ENCODE measurements around the gene MED31. TPM values are rescaled to one million over a fixed set of nuclear protein-coding genes. Genes with fewer than 3 reads are reported as not detected.
"Not testable (repeated sequence)": the region's sequence is repeated elsewhere in the genome, so short reads cannot be mapped to it uniquely, and the experiment has no call there.

MED31 gene
- total RNA-seq, 1 donor from 2014 or later = 18.2 TPM

DNA sequence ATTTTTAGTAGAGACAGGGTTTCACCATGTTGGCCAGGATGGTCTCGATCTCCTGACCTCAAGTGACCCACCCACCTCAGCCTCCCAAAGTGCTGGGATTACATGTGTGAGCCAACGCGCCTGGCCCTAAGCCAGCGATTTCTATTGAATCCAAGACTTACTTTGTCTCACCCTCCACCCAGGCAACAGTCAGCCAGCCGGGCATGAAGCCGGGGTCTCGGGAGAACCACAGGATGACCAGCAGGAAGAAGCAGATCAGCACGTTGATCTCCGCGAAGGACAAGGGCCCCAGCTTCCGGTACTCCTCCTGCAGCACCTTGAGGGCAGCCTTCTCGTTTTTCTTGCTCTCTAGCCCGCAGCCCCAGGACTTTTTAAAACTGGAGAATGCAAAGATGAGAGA lies 44.2 kb upstream of the MED31 start:
- H3K27ac Mint-ChIP-seq = no peak overlapping the region
- no peaks in the 10 kb centered on the region for H3K36me3 Mint-ChIP-seq (ENCODE audit: insufficient read depth)
- peaks cover 11% of the 10 kb centered on the region for H3K4me1 Mint-ChIP-seq (ENCODE audit: low read depth)
- no peak overlapping the region for H3K4me3 Mint-ChIP-seq (ENCODE audit: low read depth)
- DNase-seq (ENCODE audit: low spot score, unreplicated experiment) = no peak
- peaks cover 60% of the 10 kb centered on the region for H3K27me3 Mint-ChIP-seq
- TF ChIP-seq, protein P1, sequence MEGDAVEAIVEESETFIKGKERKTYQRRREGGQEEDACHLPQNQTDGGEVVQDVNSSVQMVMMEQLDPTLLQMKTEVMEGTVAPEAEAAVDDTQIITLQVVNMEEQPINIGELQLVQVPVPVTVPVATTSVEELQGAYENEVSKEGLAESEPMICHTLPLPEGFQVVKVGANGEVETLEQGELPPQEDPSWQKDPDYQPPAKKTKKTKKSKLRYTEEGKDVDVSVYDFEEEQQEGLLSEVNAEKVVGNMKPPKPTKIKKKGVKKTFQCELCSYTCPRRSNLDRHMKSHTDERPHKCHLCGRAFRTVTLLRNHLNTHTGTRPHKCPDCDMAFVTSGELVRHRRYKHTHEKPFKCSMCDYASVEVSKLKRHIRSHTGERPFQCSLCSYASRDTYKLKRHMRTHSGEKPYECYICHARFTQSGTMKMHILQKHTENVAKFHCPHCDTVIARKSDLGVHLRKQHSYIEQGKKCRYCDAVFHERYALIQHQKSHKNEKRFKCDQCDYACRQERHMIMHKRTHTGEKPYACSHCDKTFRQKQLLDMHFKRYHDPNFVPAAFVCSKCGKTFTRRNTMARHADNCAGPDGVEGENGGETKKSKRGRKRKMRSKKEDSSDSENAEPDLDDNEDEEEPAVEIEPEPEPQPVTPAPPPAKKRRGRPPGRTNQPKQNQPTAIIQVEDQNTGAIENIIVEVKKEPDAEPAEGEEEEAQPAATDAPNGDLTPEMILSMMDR (IDR thresholded peaks at IDR 0.05; ENCODE audit: unreplicated experiment) = no peak
- H3K9me3 Mint-ChIP-seq (ENCODE audit: low read depth) = no peaks in the 10 kb centered on the region

DNA sequence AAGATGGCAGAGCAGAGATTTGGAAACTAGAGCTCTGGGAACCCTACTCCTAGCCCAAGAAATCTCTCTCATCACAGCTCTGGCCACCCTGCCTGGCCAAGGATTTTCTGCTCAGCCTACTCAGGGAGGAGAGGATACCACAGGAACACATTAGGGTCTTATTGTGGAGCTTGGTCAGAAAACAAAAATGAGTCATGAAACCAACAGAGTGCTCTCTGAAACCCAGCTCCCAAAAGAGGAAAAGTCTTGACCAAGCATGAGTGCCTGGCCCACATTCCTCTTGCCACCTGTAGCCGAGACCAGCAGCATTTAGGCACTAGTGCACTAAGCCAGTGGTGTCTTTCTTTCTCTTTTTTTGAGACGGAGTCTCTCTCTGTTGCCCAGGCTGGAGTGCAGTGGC lies 43.6 kb upstream of the MED31 start:
- H3K4me3 Mint-ChIP-seq (ENCODE audit: low read depth) = no peak overlapping the region
- DNase-seq (ENCODE audit: low spot score, unreplicated experiment) = no peak
- TF ChIP-seq, protein P1 (IDR thresholded peaks at IDR 0.05; ENCODE audit: unreplicated experiment) = no peak
- no peaks in the 10 kb centered on the region for H3K9me3 Mint-ChIP-seq (ENCODE audit: low read depth)
- H3K4me1 Mint-ChIP-seq (ENCODE audit: low read depth) = peaks cover 6% of the 10 kb centered on the region
- no peaks in the 10 kb centered on the region for H3K36me3 Mint-ChIP-seq (ENCODE audit: insufficient read depth)
- no peak overlapping the region for H3K27ac Mint-ChIP-seq
- peaks cover 65% of the 10 kb centered on the region for H3K27me3 Mint-ChIP-seq

DNA sequence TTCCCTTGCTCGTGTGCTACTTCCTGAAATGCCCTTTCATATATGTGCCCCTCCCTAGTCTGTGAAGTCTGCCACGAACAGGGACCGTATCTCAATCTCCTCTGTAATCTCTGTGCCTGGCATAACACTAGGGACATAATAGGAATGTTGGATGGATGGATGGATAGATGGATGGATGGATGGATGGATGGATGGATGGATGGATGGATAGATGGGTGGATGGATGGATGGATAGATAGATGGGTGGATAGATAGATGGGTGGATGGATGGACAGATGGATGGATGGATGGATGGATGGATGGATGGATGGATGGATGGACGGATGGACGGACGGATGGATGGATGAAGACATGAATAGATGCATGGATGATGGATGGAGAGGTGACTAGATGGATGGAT lies 40.6 kb upstream of the MED31 start:
- not testable (repeated sequence) for H3K4me1 Mint-ChIP-seq (ENCODE audit: low read depth); DNase-seq (ENCODE audit: low spot score, unreplicated experiment); H3K36me3 Mint-ChIP-seq (ENCODE audit: insufficient read depth); H3K27ac Mint-ChIP-seq; H3K4me3 Mint-ChIP-seq (ENCODE audit: low read depth); H3K9me3 Mint-ChIP-seq (ENCODE audit: low read depth)
- peaks cover 71% of the 10 kb centered on the region for H3K27me3 Mint-ChIP-seq

DNA sequence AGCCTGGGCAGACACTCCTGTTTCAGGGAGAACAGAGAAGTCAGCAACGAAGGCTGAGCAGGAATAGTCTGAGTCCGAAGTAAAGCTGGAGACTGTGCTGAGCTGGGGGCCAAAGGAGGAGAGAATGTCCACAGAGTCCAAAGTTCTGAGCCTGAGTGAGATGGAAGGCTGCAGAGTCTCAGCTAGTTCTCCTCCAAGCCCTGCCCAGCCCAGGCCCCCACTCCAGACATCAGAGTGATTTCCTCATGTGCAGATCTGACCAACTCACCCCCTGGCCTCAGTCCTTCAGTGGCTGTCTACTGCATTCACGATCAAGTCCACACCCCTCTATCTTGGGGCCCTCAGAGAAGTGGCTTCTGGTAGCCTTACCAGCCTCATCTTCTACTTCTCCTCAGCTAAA lies 40.1 kb upstream of the MED31 start:
- Mint-ChIP-seq H3K27me3 (peaks cover 71% of the 10 kb centered on the region), H3K36me3 (ENCODE audit: insufficient read depth) (no peaks in the 10 kb centered on the region)

DNA sequence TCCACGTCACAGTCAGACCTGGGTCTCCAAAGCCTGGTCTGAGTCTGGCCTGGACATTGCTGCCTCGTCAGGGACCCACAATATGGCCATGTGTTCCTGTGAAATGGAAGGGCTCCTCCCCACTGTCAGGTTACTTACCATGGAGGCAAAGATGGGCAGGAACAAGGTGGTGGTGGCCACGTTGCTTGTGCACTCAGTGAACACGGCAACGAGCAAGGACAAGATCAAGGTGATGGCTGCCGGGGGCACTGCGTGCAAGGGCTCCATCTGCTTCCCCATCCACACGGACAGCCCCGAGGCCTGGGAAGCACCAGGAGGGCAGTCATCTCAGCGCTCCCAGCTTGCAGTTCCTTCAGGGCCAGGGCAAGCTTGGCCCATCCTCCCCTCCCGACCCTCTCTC lies 39.2 kb upstream of the MED31 start:
- TF ChIP-seq, protein P1 (IDR thresholded peaks at IDR 0.05; ENCODE audit: unreplicated experiment) = no peak
- Mint-ChIP-seq H3K4me1 (ENCODE audit: low read depth) (no peaks in the 10 kb centered on the region), H3K27ac (no peak overlapping the region), H3K27me3 (peaks cover 67% of the 10 kb centered on the region), H3K36me3 (ENCODE audit: insufficient read depth) (no peaks in the 10 kb centered on the region), H3K9me3 (ENCODE audit: low read depth) (no peaks in the 10 kb centered on the region), H3K4me3 (ENCODE audit: low read depth) (no peak overlapping the region)
- DNase-seq (ENCODE audit: low spot score, unreplicated experiment) = no peak

More for the DNA sequence above, 40.1 kb upstream of the MED31 start:
- no peaks in the 10 kb centered on the region for H3K4me1 Mint-ChIP-seq (ENCODE audit: low read depth)
- no peak overlapping the region for H3K4me3 Mint-ChIP-seq (ENCODE audit: low read depth)
- H3K9me3 Mint-ChIP-seq (ENCODE audit: low read depth) = no peaks in the 10 kb centered on the region
- TF ChIP-seq, protein P1 (IDR thresholded peaks at IDR 0.05; ENCODE audit: unreplicated experiment) = no peak
- no peak overlapping the region for H3K27ac Mint-ChIP-seq
- no peak for DNase-seq (ENCODE audit: low spot score, unreplicated experiment)

DNA sequence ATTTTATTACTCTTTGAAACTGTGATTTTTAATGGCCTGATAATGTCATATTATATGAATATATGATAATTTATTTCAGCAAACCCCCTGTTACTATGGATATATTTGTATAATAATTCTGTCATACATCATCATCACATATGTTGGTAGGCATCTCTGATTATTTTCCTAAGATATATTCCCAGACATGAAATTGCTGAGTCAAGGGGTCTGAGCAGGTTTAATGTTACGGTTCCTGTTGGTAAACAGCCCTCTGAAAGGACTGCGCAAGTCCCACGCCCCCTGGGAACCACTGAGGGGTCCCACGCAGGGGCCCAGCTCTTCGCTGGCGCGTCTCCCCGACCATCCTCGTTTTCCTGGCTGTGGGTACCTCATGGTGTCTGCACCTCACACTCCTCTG lies 37.5 kb upstream of the MED31 start:
- TF ChIP-seq, protein P1 (IDR thresholded peaks at IDR 0.05; ENCODE audit: unreplicated experiment) = no peak
- Mint-ChIP-seq H3K9me3 (ENCODE audit: low read depth) (no peaks in the 10 kb centered on the region), H3K36me3 (ENCODE audit: insufficient read depth) (no peaks in the 10 kb centered on the region), H3K27me3 (peaks cover 67% of the 10 kb centered on the region), H3K27ac (no peak overlapping the region), H3K4me3 (ENCODE audit: low read depth) (no peak overlapping the region), H3K4me1 (ENCODE audit: low read depth) (no peaks in the 10 kb centered on the region)
- DNase-seq (ENCODE audit: low spot score, unreplicated experiment) = no peak

Measured in progenitor cell of endocrine pancreas (in vitro differentiated cells).